Common myeloid progenitor, CD34-positive (primary cell): Measurements from ENCODE around the gene TUT7.
"Not testable (repeated sequence)": the region's sequence is repeated elsewhere in the genome, so short reads cannot be mapped to it uniquely, and the experiment has no call there.

Experiments used
- CTCF ChIA-PET: fragments of 350-600 bp; sonication (Branson Sonifier 250); formaldehyde crosslinking; loops from one replicate; lab custom pipeline; 2021; ENCODE audit warnings: antibody characterized with exemption; lab: Charles Lee
- POLR2A ChIA-PET: fragments of 350-600 bp; sonication (Branson Sonifier 250); formaldehyde crosslinking; loops from one replicate; lab custom pipeline; 2021; ENCODE audit warnings: antibody characterized with exemption; lab: Charles Lee
- DNase-seq, 3 donors: peaks; one replicate each; pipeline versions ENCODE4 v3.0.0 to v3.0.0-alpha.2; 2013
- H3K27ac ChIP-seq, 2 experiments: 1 replicate in 1 of 2; 2 replicates in 1 of 2; pipeline ENCODE4 v1.7.0; 2013; ENCODE audit warnings: inconsistent platforms in 2 of 2, low read length in 2 of 2, mild to moderate bottlenecking in 2 of 2, low read depth in 1 of 2, moderate library complexity in 1 of 2; ENCODE audit not compliant: severe bottlenecking in 2 of 2, insufficient read depth in 1 of 2, poor library complexity in 1 of 2
- H3K27me3 ChIP-seq, 5 experiments: replicated peaks in 2 of 5; 1 replicate in 3 of 5; 2 replicates in 2 of 5; pipeline versions ENCODE4 v1.6.1 to v1.7.0; 2013; ENCODE audit warnings: low read length in 4 of 5, mild to moderate bottlenecking in 2 of 5, moderate library complexity in 2 of 5, inconsistent platforms in 1 of 5; ENCODE audit not compliant: insufficient read depth in 5 of 5, control insufficient read depth in 4 of 5
- H3K36me3 ChIP-seq, 4 experiments: 1 replicate in 2 of 4; 2 replicates in 2 of 4; pipeline versions ENCODE4 v1.6.1 to v1.7.0; 2013; ENCODE audit warnings: low read length in 3 of 4, control low read depth in 1 of 4, mild to moderate bottlenecking in 1 of 4; ENCODE audit not compliant: control insufficient read depth in 4 of 4, insufficient read depth in 4 of 4
- H3K4me1 ChIP-seq, 4 experiments: 1 replicate in 3 of 4; 2 replicates in 1 of 4; pipeline versions ENCODE4 v1.6.1 to v1.7.1; 2013; ENCODE audit warnings: low read length in 3 of 4, mild to moderate bottlenecking in 3 of 4, control low read depth in 1 of 4, inconsistent platforms in 1 of 4, moderate library complexity in 1 of 4; ENCODE audit not compliant: control insufficient read depth in 4 of 4, insufficient read depth in 4 of 4; ENCODE audit errors: control extremely low read depth in 1 of 4
- H3K4me3 ChIP-seq, 7 experiments: 1 replicate in 4 of 7; 2 replicates in 3 of 7; pipeline versions ENCODE4 v1.5.1 to v1.7.0; 2013; ENCODE audit warnings: mild to moderate bottlenecking in 7 of 7, low read length in 6 of 7, moderate library complexity in 6 of 7, inconsistent platforms in 2 of 7, low read depth in 2 of 7, control low read depth in 1 of 7; ENCODE audit not compliant: insufficient read depth in 4 of 7, control insufficient read depth in 1 of 7; ENCODE audit errors: extremely low read depth in 1 of 7
- H3K9me3 ChIP-seq, 5 experiments: 1 replicate in 4 of 5; 2 replicates in 1 of 5; pipeline versions ENCODE4 v1.6.1 to v1.7.1; 2013; ENCODE audit warnings: low read length in 4 of 5, mild to moderate bottlenecking in 2 of 5, inconsistent platforms in 1 of 5, low read depth in 1 of 5, moderate library complexity in 1 of 5; ENCODE audit not compliant: control insufficient read depth in 4 of 5, insufficient read depth in 2 of 5; ENCODE audit errors: control extremely low read depth in 1 of 5
- WGBS: methylation state at CpG from one replicate; pipeline ENCODE4 v1.1.5; 2013; ENCODE audit not compliant: insufficient coverage; 5-methylcytosine and 5-hydroxymethylcytosine counted together

The TUT7 gene

DNA sequence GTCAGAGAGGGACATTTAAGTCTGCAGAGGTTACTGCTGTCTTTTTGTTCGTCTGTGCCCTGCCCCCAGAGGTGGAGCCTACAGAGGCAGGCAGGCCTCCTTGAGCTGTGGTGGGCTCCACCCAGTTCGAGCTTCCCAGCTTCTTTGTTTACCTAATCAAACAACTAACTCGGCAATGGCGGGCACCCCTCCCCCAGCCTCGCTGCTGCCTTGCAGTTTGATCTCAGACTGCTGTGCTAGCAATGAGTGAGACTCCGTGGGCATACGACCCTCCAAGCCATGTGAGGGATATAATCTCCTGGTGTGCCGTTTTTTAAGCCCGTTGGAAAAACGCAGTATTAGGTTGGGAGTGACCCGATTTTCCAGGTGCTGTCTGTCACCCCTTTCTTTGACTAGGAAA lies 28.8 kb upstream of the TUT7 start:
- H3K27me3 ChIP-seq, H3K36me3 ChIP-seq, H3K27ac ChIP-seq, H3K9me3 ChIP-seq, POLR2A ChIA-PET, H3K4me3 ChIP-seq, H3K4me1 ChIP-seq, DNase-seq: not testable (repeated sequence)
- CTCF ChIA-PET, result interaction anchor here (0.6 kb wide), 1 partner anchor 261 kb away, joined by 3 read pairs; no protein-coding TSS in a partner anchor
- WGBS, result 82% methylated on average over 9 of the region's 11 CpGs

DNA sequence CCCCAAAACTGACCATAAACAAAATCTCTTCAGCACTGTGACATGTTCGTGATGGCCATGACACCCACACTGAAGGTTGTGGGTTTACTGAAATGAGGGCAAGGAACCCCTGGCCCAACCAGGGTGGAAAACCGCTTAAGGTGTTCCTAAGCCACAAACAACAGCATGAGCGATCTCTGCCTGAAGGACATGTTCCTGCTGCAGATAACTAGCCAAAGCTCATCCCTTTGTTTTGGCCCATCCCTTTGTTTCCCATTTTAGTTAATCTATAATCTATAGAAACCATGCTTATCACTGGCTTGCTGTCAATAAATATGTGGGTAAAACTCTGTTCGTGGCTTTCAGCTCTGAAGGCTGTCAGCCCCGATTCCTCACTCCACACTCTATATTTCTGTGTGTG lies 21.8 kb upstream of the TUT7 start:
- H3K4me1 ChIP-seq, result no peaks in the 10 kb centered on the region
- no peak overlapping the region for H3K4me3 ChIP-seq
- POLR2A ChIA-PET, result no interaction called here
- no peaks in the 10 kb centered on the region for H3K36me3 ChIP-seq
- peaks cover 0 to 11% (median 8%) of the 10 kb centered on the region in 5 experiments for H3K9me3 ChIP-seq
- no peak overlapping the region for H3K27ac ChIP-seq
- DNase-seq, result no peak
- WGBS, result 100% methylated on average over 2 of the region's 5 CpGs
- H3K27me3 ChIP-seq, result peaks cover 0 to 5% (median 2%) of the 10 kb centered on the region in 5 experiments
- CTCF ChIA-PET, result no interaction called here

DNA sequence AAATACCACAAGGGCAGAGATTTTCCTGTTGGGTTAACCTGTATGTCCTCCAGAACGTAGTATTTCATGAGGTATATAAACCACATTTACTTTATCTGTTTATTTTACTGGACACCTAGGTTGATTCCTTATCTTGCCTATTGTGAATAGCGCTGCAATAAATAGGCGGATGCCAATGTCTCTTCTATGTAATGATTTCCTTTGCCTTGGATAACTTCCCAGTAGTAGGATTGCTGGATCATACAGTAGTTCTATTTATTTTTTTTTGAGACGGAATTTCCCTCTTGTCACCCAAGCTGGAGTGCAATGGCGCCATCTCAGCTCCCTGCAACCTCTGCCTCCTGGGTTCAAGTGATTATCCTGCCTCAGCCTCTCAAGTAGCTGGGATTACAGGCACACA lies 15.6 kb upstream of the TUT7 start:
- Histone ChIP-seq H3K36me3 (no peaks in the 10 kb centered on the region), H3K4me3 (no peak overlapping the region), H3K9me3 (peaks cover 0 to 20% (median 12%) of the 10 kb centered on the region in 5 experiments), H3K27ac (no peak overlapping the region), H3K4me1 (no peaks in the 10 kb centered on the region), H3K27me3 (peaks cover 0 to 5% (median 0%) of the 10 kb centered on the region in 5 experiments)
- ChIA-PET POLR2A (no interaction called here), CTCF (interaction anchor here (0.9 kb wide), 1 partner anchor 9 kb away, joined by 3 read pairs; no protein-coding TSS in a partner anchor)
- DNase-seq, result no peak
- 80% methylated on average over 1 of the region's 5 CpGs for WGBS

GRCh38 chr9:86368871-86369521 lies 14.8 kb upstream of the TUT7 start:
- no peak for DNase-seq
- POLR2A ChIA-PET, result no interaction called here
- Histone ChIP-seq H3K4me3 (no peak overlapping the region), H3K4me1 (no peaks in the 10 kb centered on the region), H3K27me3 (peaks cover 0 to 5% (median 0%) of the 10 kb centered on the region in 5 experiments), H3K27ac (no peak overlapping the region), H3K36me3 (no peaks in the 10 kb centered on the region), H3K9me3 (peaks cover 0 to 20% (median 12%) of the 10 kb centered on the region in 5 experiments)
- 100% methylated on average over 3 of the region's 3 CpGs for WGBS
- CTCF ChIA-PET, result no interaction called here

DNA sequence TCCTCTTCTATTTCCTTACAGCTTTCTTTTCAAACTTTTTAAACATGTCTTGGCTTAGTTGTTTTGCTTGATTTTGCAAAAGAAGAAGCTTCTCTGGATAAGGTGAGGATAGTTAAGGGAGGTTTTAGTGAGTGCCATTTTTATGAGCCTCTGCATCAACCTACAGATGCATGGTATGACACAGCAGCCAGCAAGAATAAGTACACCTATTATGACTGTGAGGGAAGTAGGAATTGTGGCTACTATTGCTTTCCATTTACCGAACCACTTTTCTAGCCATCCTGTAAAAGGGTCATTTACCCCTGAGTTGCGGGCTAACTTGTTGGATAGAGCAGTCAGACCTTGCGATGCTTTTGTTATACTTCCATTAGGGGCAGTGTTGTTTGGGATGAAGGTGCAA lies 7.0 kb upstream of the TUT7 start:
- CTCF ChIA-PET, result interaction anchor here (1.3 kb wide), 1 partner anchor 9 kb away, joined by 3 read pairs; no protein-coding TSS in a partner anchor
- no CpG with 5 or more reads among the region's 3 CpGs for WGBS
- DNase-seq, result no peak
- H3K9me3 ChIP-seq, result no peaks in the 10 kb centered on the region
- peaks cover 0 to 3% (median 0%) of the 10 kb centered on the region in 4 experiments for H3K4me1 ChIP-seq
- POLR2A ChIA-PET, result no interaction called here
- H3K36me3 ChIP-seq, result no peaks in the 10 kb centered on the region
- H3K4me3 ChIP-seq, result no peak overlapping the region
- H3K27me3 ChIP-seq, result no peaks in the 10 kb centered on the region
- no peak overlapping the region for H3K27ac ChIP-seq

DNA sequence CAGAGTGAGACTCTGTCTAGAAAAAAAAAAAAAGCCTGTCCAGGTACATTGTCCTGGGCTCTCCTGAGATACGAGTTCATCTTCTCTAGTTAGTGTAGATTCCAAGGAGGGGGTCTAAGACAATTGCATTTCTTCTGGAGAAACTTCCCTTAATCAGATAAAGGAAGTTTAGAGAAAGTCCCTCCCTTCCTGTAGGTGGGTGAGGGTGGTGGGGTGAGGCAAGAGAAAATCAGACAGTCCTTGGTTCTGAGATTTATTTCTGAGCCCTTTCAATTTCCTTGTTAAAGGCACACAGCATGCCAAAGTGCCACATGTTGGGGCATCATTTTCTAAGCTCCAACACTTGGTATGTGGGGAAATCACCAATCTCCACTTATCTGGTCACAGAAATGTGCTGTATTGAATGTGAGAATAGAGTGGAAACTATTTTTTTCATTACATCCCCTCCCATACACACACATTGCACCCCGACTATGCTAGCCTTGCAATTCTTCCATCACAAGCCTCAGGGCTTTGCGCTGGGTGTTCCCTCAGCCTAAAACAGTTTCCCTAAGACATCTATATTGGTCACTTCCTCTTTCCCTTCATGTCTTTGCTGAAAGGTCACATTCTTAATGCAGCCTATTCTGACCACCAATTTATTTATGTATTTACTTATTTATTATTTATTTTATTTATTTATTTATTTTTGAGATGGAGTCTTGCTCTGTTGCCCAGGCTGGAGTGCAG lies 5.1 kb upstream of the TUT7 start:
- no peak overlapping the region for H3K4me3 ChIP-seq
- peaks cover 0 to 2% (median 0%) of the 10 kb centered on the region in 5 experiments for H3K27me3 ChIP-seq
- ChIA-PET CTCF (no interaction called here), POLR2A (no interaction called here)
- H3K4me1 ChIP-seq, result peaks cover 0 to 7% (median 6%) of the 10 kb centered on the region in 4 experiments
- no peaks in the 10 kb centered on the region for H3K9me3 ChIP-seq
- no peak overlapping the region for H3K27ac ChIP-seq
- 86% methylated on average over 2 of the region's 3 CpGs for WGBS
- no peak for DNase-seq
- H3K36me3 ChIP-seq, result no peaks in the 10 kb centered on the region
